Measurements from ENCODE around the gene GFI1B.

DNA sequence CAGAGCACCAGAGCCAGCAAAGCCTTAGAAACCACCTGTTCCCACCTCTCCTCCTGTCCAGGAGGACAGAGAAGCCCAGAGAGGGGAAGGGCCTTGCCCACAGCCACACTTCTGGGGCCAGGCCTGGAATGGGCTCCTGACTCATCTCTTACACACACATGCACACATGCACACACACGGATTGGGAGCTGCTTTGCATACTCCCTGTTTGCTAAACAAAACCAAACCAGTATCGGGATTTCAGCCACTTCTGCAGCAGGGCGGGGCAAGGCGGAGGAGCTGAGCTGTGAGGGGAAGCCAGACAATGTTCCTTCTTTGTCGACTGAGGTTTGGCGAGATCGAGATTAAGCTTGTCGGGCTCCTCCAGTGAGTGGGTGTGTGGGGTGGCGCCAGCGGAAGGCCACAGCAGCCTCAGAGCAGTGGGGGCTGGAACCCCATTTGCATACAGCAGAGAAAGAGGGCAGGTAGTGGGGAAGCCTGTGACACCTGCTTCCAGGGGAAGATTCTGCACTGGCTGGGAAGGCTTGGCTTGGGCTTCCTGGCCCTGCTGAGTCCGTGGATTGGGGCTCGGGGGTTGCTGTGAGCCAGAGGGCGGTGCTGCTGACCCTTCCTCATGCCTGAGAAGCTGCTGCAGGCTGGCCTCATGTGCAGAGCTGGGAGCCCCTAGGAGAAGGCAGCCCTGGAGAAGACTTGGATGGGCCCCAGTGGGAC lies 16.1 kb downstream of the GFI1B start:
- TF ChIP-seq CTCF (conservative IDR thresholded peaks at IDR 0.05 in 1 of 2, IDR thresholded peaks at IDR 0.05 in 1 of 2; ENCODE audit: low read depth in 1 of 2, low read length in 2 of 2), result no peak
- peak; percentile 33 for TF ChIP-seq EZH2 (IDR thresholded peaks at IDR 0.05; ENCODE audit: low read length, missing control alignments)

Data from fibroblast of lung (primary cell).